Muscle layer of colon (tissue), 2 donors: ENCODE measurements around the gene SPDYE8.
"Not testable (repeated sequence)": the region's sequence is repeated elsewhere in the genome, so short reads cannot be mapped to it uniquely, and the experiment has no call there.

Experiments used
- H3K27ac ChIP-seq: one replicate; pipeline ENCODE4 v1.7.0; 2013; ENCODE audit warnings: low read depth, mild to moderate bottlenecking, low read length, moderate library complexity
- H3K27me3 ChIP-seq, 2 donors: one replicate each; pipeline ENCODE4 v1.7.0; 2013; ENCODE audit warnings: low read length in 2 of 2, mild to moderate bottlenecking in 2 of 2; ENCODE audit not compliant: insufficient read depth in 2 of 2, control insufficient read depth in 1 of 2
- H3K36me3 ChIP-seq: one replicate; pipeline ENCODE4 v1.7.0; 2013; ENCODE audit warnings: mild to moderate bottlenecking, low read length; ENCODE audit not compliant: insufficient read depth
- H3K4me1 ChIP-seq: one replicate; pipeline ENCODE4 v1.7.0; 2013; ENCODE audit warnings: mild to moderate bottlenecking, low read length; ENCODE audit not compliant: insufficient read depth
- H3K4me3 ChIP-seq, 2 donors: one replicate each; pipeline ENCODE4 v1.7.0; 2013; ENCODE audit warnings: low read length in 2 of 2, low read depth in 1 of 2, mild to moderate bottlenecking in 1 of 2, moderate library complexity in 1 of 2
- H3K9ac ChIP-seq: one replicate; pipeline ENCODE4 v1.7.0; 2013; ENCODE audit warnings: low read length
- H3K9me3 ChIP-seq: one replicate; pipeline ENCODE4 v1.7.0; 2013; ENCODE audit warnings: mild to moderate bottlenecking, low read length
- donor health status: abdominal sarcoma.
- donor health status: Adenocarcinoma of cecum.

Gene SPDYE8

DNA sequence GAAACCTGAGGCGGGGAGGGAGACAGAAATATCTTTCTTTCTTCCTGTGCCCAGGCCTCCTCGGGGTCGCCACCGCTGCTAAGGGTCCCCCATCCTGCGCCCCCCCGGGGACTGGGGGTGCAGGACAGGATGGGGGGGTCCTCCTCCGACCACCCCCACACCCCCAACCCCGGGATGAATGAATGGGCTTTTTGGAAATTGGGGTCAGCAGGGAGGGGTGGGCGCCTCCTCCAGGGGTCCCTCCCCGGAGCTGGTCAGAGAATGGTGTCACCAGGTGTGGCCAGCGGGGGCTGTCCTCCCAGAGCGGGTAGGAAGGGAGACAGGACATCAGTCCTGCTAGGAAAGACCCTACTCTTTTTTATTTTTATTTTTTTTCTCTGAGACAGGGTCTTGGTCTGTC lies 53.1 kb downstream of the SPDYE8 start:
- H3K27ac ChIP-seq, H3K9ac ChIP-seq, H3K4me3 ChIP-seq, H3K36me3 ChIP-seq, H3K4me1 ChIP-seq, H3K27me3 ChIP-seq, H3K9me3 ChIP-seq: not testable (repeated sequence)

DNA sequence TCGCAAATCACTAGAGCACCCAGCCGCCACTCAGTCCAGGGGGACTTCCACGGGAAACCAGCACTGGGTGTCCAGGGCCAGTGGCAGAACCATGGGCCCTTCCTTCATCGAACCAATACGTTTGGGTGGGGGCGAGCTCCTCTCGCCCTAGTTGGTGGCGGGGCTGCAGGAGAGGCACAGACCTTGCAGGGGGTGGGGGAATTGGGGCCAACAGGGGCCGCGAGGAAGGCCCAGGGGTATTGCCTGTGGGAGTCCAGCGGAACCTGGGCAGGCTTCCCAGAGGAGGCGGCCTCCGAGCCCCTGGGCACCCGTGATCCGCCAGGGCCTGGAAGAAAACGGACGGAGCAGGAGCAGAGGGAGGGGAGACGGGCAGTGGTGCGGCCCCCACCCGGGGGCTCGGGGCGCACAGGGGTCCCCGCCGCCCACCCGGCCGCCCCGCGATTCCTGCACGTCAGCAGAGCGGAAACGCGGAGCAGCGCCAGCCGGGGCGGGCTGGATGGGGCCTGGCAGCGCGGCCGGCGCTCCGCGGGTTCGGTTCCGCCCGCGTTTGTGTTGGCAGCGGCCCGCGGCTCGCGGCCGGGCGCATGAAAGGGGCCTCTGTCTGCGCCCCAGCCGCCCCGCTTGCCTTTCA lies 53.8 kb downstream of the SPDYE8 start:
- H3K4me1 ChIP-seq, H3K9ac ChIP-seq, H3K27ac ChIP-seq, H3K36me3 ChIP-seq, H3K4me3 ChIP-seq, H3K9me3 ChIP-seq, H3K27me3 ChIP-seq: not testable (repeated sequence)

GRCh38 chr7:72974781-72975180 lies 54.8 kb downstream of the SPDYE8 start:
- not testable (repeated sequence) for H3K27me3 ChIP-seq, H3K4me3 ChIP-seq, H3K9ac ChIP-seq, H3K36me3 ChIP-seq, H3K4me1 ChIP-seq, H3K9me3 ChIP-seq, H3K27ac ChIP-seq

GRCh38 chr7:72971505-72971904 lies 58.1 kb downstream of the SPDYE8 start:
- not testable (repeated sequence) for H3K9ac ChIP-seq, H3K4me1 ChIP-seq, H3K9me3 ChIP-seq, H3K36me3 ChIP-seq, H3K4me3 ChIP-seq, H3K27me3 ChIP-seq, H3K27ac ChIP-seq
